ENCODE results near the gene MYOZ2. TPM values are rescaled to one million over a fixed set of nuclear protein-coding genes. Genes with fewer than 3 reads are reported as not detected.

MYOZ2 gene
- total RNA-seq, 2 donors from 2014 or later = 678 to 770 TPM

DNA sequence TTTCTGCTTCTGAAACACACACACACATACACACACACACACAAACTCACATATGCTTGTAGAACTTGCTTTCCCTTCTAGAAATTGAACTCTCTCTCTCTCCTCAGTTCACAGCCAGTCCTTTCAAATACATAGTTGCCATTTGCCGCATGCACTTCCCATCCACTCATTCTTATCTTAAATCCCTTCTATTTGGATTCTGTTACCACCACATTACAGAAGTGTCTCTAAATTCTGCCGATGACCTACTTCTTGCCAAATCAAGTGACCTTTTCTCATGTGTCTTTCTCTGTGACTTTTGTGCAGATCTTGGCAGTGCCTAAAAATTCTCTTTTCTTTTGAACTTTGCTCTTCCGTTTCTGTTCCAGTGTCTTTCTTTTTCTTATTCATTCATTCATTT is 7.5 kb upstream of the MYOZ2 start:
- Histone ChIP-seq H3K4me3 (peak overlapping the region; percentile 1 to 19), H3K27ac (peak overlapping the region; percentile 72 to 91), H3K4me1 (peaks cover 0 to 43% of the 10 kb centered on the region in 2 donors), H3K27me3 (no peaks in the 10 kb centered on the region), H3K9me3 (no peaks in the 10 kb centered on the region), H3K36me3 (no peaks in the 10 kb centered on the region)
- DNase-seq (ENCODE audit: low spot score) = no peak
- TF ChIP-seq, protein P1, sequence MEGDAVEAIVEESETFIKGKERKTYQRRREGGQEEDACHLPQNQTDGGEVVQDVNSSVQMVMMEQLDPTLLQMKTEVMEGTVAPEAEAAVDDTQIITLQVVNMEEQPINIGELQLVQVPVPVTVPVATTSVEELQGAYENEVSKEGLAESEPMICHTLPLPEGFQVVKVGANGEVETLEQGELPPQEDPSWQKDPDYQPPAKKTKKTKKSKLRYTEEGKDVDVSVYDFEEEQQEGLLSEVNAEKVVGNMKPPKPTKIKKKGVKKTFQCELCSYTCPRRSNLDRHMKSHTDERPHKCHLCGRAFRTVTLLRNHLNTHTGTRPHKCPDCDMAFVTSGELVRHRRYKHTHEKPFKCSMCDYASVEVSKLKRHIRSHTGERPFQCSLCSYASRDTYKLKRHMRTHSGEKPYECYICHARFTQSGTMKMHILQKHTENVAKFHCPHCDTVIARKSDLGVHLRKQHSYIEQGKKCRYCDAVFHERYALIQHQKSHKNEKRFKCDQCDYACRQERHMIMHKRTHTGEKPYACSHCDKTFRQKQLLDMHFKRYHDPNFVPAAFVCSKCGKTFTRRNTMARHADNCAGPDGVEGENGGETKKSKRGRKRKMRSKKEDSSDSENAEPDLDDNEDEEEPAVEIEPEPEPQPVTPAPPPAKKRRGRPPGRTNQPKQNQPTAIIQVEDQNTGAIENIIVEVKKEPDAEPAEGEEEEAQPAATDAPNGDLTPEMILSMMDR (IDR thresholded peaks at IDR 0.05) = no peak

DNA sequence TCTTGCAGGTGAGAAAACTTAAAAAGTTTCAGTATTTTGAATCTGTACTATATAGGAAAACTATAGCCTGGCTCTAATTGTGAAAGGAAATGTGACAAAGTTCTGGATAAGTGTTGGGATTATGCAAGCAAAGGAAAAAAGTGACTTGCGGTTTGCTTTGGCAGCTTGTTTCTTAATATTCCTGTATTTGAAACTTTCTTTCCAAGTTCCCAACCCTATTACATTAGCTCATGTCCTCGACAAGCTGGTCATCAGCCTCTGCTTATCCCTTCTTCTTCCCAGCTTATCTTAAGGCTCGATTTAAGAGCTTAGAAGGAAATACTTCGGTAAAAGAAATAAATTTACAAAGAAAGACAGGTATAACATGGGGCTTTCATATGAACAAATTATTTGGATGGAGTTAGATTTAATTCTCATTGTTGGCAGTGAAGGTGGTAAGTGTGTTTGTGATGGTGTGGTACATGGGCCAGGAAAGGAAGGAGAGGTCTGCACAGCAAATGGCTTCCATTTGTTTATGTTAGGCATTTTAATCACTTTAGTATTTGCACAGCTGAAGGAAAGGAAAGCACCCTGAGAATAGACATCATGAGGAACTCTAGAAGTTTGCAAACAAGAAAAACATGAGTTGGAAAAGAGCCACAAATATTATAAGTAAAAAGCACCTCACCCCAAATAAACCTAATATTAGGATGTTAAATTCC is 5.1 kb upstream of the MYOZ2 start:
- DNase-seq (ENCODE audit: low spot score) = no peak
- H3K36me3 ChIP-seq = no peaks in the 10 kb centered on the region
- H3K9me3 ChIP-seq = no peaks in the 10 kb centered on the region
- no peak overlapping the region for H3K4me3 ChIP-seq
- H3K27me3 ChIP-seq = no peaks in the 10 kb centered on the region
- H3K27ac ChIP-seq = peak overlapping the region; percentile 72 to 91
- TF ChIP-seq, protein P1 (IDR thresholded peaks at IDR 0.05) = no peak
- peaks cover 0 to 23% of the 10 kb centered on the region in 2 donors for H3K4me1 ChIP-seq

DNA sequence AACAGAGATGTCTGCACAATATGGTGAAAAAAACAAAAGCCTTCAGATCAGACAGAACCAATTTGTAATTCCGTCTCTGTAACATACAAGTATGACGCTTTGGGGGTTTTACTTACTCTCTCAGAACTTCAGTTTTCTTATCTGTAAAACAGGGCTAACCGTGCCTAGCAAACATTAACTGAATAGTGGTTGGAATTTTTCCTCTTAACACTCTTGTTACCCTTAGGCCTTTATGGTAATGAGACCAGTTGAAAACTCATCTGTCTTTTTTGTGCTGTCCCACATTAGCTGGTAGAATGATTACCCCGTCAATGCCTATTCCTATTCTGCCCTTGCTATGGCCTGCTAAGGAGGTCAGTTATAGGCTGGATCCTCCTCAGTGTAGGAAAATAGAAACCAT is 4.5 kb upstream of the MYOZ2 start:
- no peak for DNase-seq (ENCODE audit: low spot score)
- Histone ChIP-seq H3K36me3 (no peaks in the 10 kb centered on the region), H3K27ac (peak overlapping the region; percentile 72 to 91), H3K4me3 (no peak overlapping the region), H3K9me3 (no peaks in the 10 kb centered on the region), H3K4me1 (peaks cover 0 to 21% of the 10 kb centered on the region in 2 donors), H3K27me3 (no peaks in the 10 kb centered on the region)
- TF ChIP-seq, protein P1 (IDR thresholded peaks at IDR 0.05) = no peak

DNA sequence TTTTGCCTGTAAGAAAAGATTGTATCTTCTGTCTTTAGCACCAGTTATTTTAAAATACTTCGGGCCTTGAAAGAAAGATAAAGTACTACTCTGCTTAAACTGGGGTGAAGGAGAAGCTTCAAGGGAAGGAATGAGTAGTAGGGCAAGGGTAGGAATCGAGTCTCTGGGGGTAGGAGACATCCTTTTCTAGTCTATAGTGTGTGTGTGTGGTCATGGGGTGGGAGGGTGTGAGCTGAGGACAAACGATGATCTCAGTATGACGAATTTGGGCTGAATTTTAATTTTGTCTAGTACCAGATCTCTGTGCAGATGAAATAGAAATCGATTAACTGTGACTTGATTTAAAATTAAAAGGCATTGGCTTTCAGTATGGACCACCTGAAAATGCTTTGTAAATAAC is 3.3 kb upstream of the MYOZ2 start:
- peak overlapping the region; percentile 72 to 91 for H3K27ac ChIP-seq
- H3K27me3 ChIP-seq = no peaks in the 10 kb centered on the region
- H3K9me3 ChIP-seq = no peaks in the 10 kb centered on the region
- TF ChIP-seq, protein P1 (IDR thresholded peaks at IDR 0.05) = no peak
- H3K4me1 ChIP-seq = peaks cover 0 to 15% of the 10 kb centered on the region in 2 donors
- no peak overlapping the region for H3K4me3 ChIP-seq
- H3K36me3 ChIP-seq = peaks cover 1% of the 10 kb centered on the region
- no peak for DNase-seq (ENCODE audit: low spot score)

DNA sequence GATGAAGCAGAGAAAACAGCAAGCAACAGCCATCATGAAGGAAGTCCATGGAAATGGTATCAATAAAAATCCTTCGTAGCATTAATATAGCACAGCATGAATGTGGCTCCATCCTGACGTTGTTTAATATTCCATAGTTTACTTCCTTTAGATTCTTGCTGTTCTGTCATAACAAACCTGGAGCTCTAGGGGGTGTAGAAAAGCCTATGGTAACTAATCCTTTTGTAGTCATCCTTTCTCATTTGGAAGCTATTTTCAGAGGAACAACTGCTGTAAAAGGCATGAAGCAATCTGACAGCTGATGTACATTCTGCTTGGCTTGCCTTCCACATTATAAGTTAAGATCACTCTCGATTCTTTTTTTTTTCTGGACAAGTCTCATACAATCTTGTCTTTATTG is 914 bp downstream of the MYOZ2 start:
- Histone ChIP-seq H3K4me3 (peak overlapping the region; percentile 45 to 55), H3K27me3 (no peaks in the 10 kb centered on the region), H3K9me3 (no peaks in the 10 kb centered on the region), H3K36me3 (peaks cover 20% of the 10 kb centered on the region), H3K4me1 (peaks cover 0 to 20% of the 10 kb centered on the region in 2 donors), H3K27ac (peak overlapping the region; percentile 81 to 91)
- no peak for DNase-seq (ENCODE audit: low spot score)
- TF ChIP-seq, protein P1 (IDR thresholded peaks at IDR 0.05) = no peak

DNA sequence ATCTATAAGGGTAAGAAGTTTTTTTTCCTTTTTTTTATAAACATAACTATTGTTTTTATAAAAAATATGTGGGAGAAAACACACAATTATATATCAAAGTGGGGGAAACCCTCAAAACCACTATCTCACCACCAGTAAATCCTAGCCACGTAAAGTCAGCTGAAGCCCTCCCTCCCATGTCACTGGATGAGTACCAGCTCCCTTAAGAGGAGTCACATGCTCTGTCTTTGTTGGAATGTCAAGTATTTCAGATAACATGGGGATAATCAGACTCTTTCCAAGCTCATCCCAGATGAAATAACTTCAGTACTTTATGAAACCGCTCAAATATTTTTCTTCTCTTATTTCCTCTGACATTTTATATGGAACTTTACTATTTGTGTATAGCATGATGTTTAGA is 2.4 kb downstream of the MYOZ2 start:
- DNase-seq (ENCODE audit: low spot score) = no peak
- peak overlapping the region; percentile 81 to 91 for H3K27ac ChIP-seq

More for the DNA sequence above, 2.4 kb downstream of the MYOZ2 start:
- TF ChIP-seq, protein P1 (IDR thresholded peaks at IDR 0.05) = no peak
- Histone ChIP-seq H3K27me3 (no peaks in the 10 kb centered on the region), H3K36me3 (peaks cover 34% of the 10 kb centered on the region), H3K4me1 (peaks cover 0 to 20% of the 10 kb centered on the region in 2 donors), H3K9me3 (no peaks in the 10 kb centered on the region), H3K4me3 (peak overlapping the region; percentile 45 to 55)
